Activated T-cell treated with anti-CD3 and anti-CD28 coated beads, Interleukin-2, amount 50 U/mL, for 48 hours (primary cell): Measurements from ENCODE around the gene DOCK3.
A peak's percentile ranks its signal among the peaks of the same experiment; 100 is the strongest.
"Not testable (repeated sequence)": the region's sequence is repeated elsewhere in the genome, so short reads cannot be mapped to it uniquely, and the experiment has no call there.

Experiments
- DNase-seq, 2 experiments: peaks; one replicate each; pipeline ENCODE4 v3.0.0-alpha.2; 2020

The DOCK3 gene

GRCh38 chr3:51343918-51344687 is 669.4 kb downstream of the DOCK3 start:
- no peak for DNase-seq

GRCh38 chr3:51350751-51351150 is 676.0 kb downstream of the DOCK3 start:
- DNase-seq = no peak

GRCh38 chr3:51353131-51353530 is 678.4 kb downstream of the DOCK3 start:
- DNase-seq = no peak

GRCh38 chr3:51353691-51354090 is 679.0 kb downstream of the DOCK3 start:
- no peak for DNase-seq

GRCh38 chr3:51354172-51354571 is 679.4 kb downstream of the DOCK3 start:
- no peak for DNase-seq

- DNase-seq = no peak
These were observed 680.2 kb downstream of the DOCK3 start for GRCh38 chr3:51354731-51355615.

GRCh38 chr3:51355891-51356578 is 681.3 kb downstream of the DOCK3 start:
- no peak for DNase-seq

- DNase-seq = no peak
These were observed 683.1 kb downstream of the DOCK3 start for GRCh38 chr3:51357856-51358255.

- no peak for DNase-seq
These were observed 684.3 kb downstream of the DOCK3 start for GRCh38 chr3:51358981-51359380.

- DNase-seq = no peak
These were observed 686.1 kb downstream of the DOCK3 start for GRCh38 chr3:51360806-51361205.

GRCh38 chr3:51361746-51362145 is 687.0 kb downstream of the DOCK3 start:
- DNase-seq = no peak

- no peak for DNase-seq
These were observed 687.7 kb downstream of the DOCK3 start for GRCh38 chr3:51362476-51362875.

GRCh38 chr3:51368276-51368675 is 693.5 kb downstream of the DOCK3 start:
- DNase-seq = not testable (repeated sequence)

- DNase-seq = peak; percentile 56 to 59
These were observed 697.3 kb downstream of the DOCK3 start for GRCh38 chr3:51371943-51372557.

GRCh38 chr3:51373658-51374421 is 699.1 kb downstream of the DOCK3 start:
- DNase-seq = no peak

GRCh38 chr3:51374456-51374855 is 699.7 kb downstream of the DOCK3 start:
- no peak for DNase-seq

- DNase-seq = no peak
These were observed 700.4 kb downstream of the DOCK3 start for GRCh38 chr3:51375136-51375535.

GRCh38 chr3:51375571-51375970 is 700.8 kb downstream of the DOCK3 start:
- DNase-seq = no peak

- no peak for DNase-seq
These were observed 703.3 kb downstream of the DOCK3 start for GRCh38 chr3:51378065-51378464.

GRCh38 chr3:51378726-51379125 is 704.0 kb downstream of the DOCK3 start:
- no peak for DNase-seq

GRCh38 chr3:51379301-51379700 is 704.6 kb downstream of the DOCK3 start:
- DNase-seq = no peak
